ENCODE measurements around the gene PRKCE.
"Not testable (repeated sequence)": the region's sequence is repeated elsewhere in the genome, so short reads cannot be mapped to it uniquely, and the experiment has no call there.

The PRKCE gene

GRCh38 chr2:46184794-46185583, 533.5 kb downstream of the PRKCE start:
- no peak for DNase-seq

- no peak for DNase-seq
These were observed 535.7 kb downstream of the PRKCE start for GRCh38 chr2:46187112-46187618.

- no peak for DNase-seq
These were observed 536.7 kb downstream of the PRKCE start for GRCh38 chr2:46188041-46188716.

GRCh38 chr2:46193356-46193755, 541.9 kb downstream of the PRKCE start:
- DNase-seq = no peak

GRCh38 chr2:46193855-46194254, 542.4 kb downstream of the PRKCE start:
- no peak for DNase-seq

GRCh38 chr2:46194856-46195255, 543.4 kb downstream of the PRKCE start:
- DNase-seq = no peak

GRCh38 chr2:46195819-46196218, 544.3 kb downstream of the PRKCE start:
- no peak for DNase-seq

- no peak for DNase-seq
These were observed 545.5 kb downstream of the PRKCE start for GRCh38 chr2:46196871-46197462.

- DNase-seq = no peak
These were observed 546.2 kb downstream of the PRKCE start for GRCh38 chr2:46197672-46198071.

- no peak for DNase-seq
These were observed 546.8 kb downstream of the PRKCE start for GRCh38 chr2:46198164-46198883.

- no peak for DNase-seq
These were observed 547.5 kb downstream of the PRKCE start for GRCh38 chr2:46198966-46199365.

- no peak for DNase-seq
These were observed 548.7 kb downstream of the PRKCE start for GRCh38 chr2:46200100-46200690.

GRCh38 chr2:46200861-46201605, 549.6 kb downstream of the PRKCE start:
- no peak for DNase-seq

- no peak for DNase-seq
These were observed 551.0 kb downstream of the PRKCE start for GRCh38 chr2:46202453-46202852.

GRCh38 chr2:46202987-46203386, 551.5 kb downstream of the PRKCE start:
- no peak for DNase-seq

- not testable (repeated sequence) for DNase-seq
These were observed 552.2 kb downstream of the PRKCE start for GRCh38 chr2:46203636-46204035.

GRCh38 chr2:46207591-46207990, 556.1 kb downstream of the PRKCE start:
- DNase-seq = no peak

- DNase-seq = no peak
These were observed 557.3 kb downstream of the PRKCE start for GRCh38 chr2:46208766-46209165.

- no peak for DNase-seq
These were observed 558.6 kb downstream of the PRKCE start for GRCh38 chr2:46210063-46210462.

- no peak for DNase-seq
These were observed 560.0 kb downstream of the PRKCE start for GRCh38 chr2:46211461-46211860.

- DNase-seq = no peak
These were observed 562.4 kb downstream of the PRKCE start for GRCh38 chr2:46213906-46214305.

- no peak for DNase-seq
These were observed 564.7 kb downstream of the PRKCE start for GRCh38 chr2:46216213-46216612.
